Measurements from ENCODE around the gene LRCOL1.

The LRCOL1 gene

DNA sequence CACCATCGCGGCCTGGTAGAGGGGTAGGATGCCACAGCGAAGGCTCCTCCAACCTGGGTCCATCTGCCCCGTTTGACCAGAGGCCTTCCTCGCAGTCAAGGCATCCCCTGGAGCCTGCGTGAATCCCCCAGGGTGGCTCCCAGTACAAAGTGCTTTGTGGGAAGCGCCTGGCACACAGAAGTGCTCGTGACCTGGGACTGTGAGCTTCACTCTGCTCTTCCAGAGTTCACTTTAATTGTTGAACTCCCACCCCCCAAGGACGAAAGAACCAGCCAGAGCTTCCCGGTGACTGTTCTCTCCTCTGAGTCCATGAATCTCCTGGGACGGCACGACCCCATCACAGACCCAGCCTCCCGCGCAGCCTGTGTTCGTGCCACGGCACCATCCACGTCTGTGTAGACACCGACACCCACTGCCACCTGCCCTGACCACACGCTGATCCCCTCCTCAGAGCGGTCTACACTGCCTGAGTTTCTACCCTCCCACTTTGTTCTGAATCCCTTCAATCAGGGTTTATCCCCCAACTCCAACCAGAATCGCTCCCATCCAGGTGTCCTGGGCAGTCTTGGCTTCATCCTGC is 24.1 kb upstream of the LRCOL1 start:
- Histone ChIP-seq H3K36me3 (ENCODE audit: low read length) (peaks cover 10% of the 10 kb centered on the region; the same call in 1 of the 2 replicates), H3K4me2 (ENCODE audit: low read depth, low read length, poor library complexity, severe bottlenecking) (no peak overlapping the region), H3K79me2 (ENCODE audit: insufficient read depth, low read length) (no peaks in the 10 kb centered on the region), H4K20me1 (ENCODE audit: low read depth, low read length) (no peaks in the 10 kb centered on the region), H3K27ac (ENCODE audit: low read depth, low read length) (no peak overlapping the region), H3K27me3 (ENCODE audit: low read length) (no peaks in the 10 kb centered on the region), H3K9me2 (replicated peaks; ENCODE audit: insufficient read depth, low read length) (no peaks in the 10 kb centered on the region), H3K9me3 (ENCODE audit: insufficient read depth, low read length) (no peaks in the 10 kb centered on the region), H3K4me3 (ENCODE audit: insufficient read depth, low read length, poor library complexity, severe bottlenecking) (no peak overlapping the region), H2AFZ (ENCODE audit: low read depth, low read length, severe bottlenecking) (no peak overlapping the region), H3K9ac (ENCODE audit: low read length) (no peak overlapping the region), H3F3A (ENCODE audit: insufficient read depth) (no peaks in the 10 kb centered on the region)
- TF ChIP-seq, protein P1, sequence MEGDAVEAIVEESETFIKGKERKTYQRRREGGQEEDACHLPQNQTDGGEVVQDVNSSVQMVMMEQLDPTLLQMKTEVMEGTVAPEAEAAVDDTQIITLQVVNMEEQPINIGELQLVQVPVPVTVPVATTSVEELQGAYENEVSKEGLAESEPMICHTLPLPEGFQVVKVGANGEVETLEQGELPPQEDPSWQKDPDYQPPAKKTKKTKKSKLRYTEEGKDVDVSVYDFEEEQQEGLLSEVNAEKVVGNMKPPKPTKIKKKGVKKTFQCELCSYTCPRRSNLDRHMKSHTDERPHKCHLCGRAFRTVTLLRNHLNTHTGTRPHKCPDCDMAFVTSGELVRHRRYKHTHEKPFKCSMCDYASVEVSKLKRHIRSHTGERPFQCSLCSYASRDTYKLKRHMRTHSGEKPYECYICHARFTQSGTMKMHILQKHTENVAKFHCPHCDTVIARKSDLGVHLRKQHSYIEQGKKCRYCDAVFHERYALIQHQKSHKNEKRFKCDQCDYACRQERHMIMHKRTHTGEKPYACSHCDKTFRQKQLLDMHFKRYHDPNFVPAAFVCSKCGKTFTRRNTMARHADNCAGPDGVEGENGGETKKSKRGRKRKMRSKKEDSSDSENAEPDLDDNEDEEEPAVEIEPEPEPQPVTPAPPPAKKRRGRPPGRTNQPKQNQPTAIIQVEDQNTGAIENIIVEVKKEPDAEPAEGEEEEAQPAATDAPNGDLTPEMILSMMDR (IDR thresholded peaks at IDR 0.05; ENCODE audit: insufficient read depth, low read length, poor library complexity, severe bottlenecking) = no peak
- TF ChIP-seq EZH2phosphoT487 (conservative IDR thresholded peaks at IDR 0.05; ENCODE audit: low read length) = no peak

DNA sequence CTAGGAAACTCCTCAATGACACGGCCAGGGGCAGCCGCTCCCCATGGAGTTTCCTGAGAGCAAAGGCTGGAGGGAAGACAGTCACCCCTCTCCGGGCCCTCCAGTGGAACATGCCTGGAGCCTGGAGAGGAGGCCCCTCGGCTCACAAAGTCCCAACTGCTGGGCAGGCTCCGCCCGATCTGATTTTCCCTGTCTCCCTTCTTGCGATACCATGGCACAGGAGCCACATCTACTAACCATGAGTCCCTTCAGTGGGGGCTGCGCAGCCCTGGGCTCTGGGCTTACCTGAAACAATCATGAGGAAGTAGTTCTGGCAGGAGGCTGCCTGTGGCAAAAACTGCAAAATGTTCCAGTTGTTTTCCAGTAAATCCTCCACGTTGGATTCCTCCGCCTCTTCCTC is 23.5 kb upstream of the LRCOL1 start:
- Histone ChIP-seq H4K20me1 (ENCODE audit: low read depth, low read length) (no peaks in the 10 kb centered on the region), H3K9ac (ENCODE audit: low read length) (no peak overlapping the region), H3K27ac (ENCODE audit: low read depth, low read length) (no peak overlapping the region), H3K4me3 (ENCODE audit: insufficient read depth, low read length, poor library complexity, severe bottlenecking) (no peak overlapping the region), H3K9me3 (ENCODE audit: insufficient read depth, low read length) (no peaks in the 10 kb centered on the region), H3F3A (ENCODE audit: insufficient read depth) (no peaks in the 10 kb centered on the region), H3K36me3 (ENCODE audit: low read length) (peaks cover 10% of the 10 kb centered on the region; the same call in 1 of the 2 replicates), H3K27me3 (ENCODE audit: low read length) (no peaks in the 10 kb centered on the region), H3K9me2 (replicated peaks; ENCODE audit: insufficient read depth, low read length) (no peaks in the 10 kb centered on the region), H2AFZ (ENCODE audit: low read depth, low read length, severe bottlenecking) (no peak overlapping the region), H3K79me2 (ENCODE audit: insufficient read depth, low read length) (no peaks in the 10 kb centered on the region), H3K4me2 (ENCODE audit: low read depth, low read length, poor library complexity, severe bottlenecking) (no peak overlapping the region)
- TF ChIP-seq, protein P1 (IDR thresholded peaks at IDR 0.05; ENCODE audit: insufficient read depth, low read length, poor library complexity, severe bottlenecking) = no peak
- no peak for TF ChIP-seq EZH2phosphoT487 (conservative IDR thresholded peaks at IDR 0.05; ENCODE audit: low read length)

DNA sequence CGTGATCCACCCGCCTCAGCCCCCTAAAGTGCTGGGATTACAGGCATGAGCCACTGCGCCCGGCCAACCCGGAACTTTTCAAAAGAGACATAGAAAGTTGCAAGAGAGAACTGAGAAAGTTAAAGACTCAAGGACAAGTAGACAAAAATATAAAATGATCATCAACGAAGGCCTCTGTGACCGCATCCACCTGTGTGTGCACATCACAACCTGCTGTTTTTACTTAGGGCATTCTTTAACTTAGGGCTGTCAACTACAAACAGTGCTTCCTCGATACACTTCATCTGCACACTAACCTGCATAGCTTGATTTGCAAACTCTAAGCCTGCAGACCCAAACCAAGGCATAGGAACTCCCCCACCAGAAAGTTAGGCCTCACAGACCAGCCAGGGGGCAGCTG is 23.0 kb upstream of the LRCOL1 start:
- Histone ChIP-seq H3K27me3 (ENCODE audit: low read length) (no peaks in the 10 kb centered on the region), H3K9me2 (replicated peaks; ENCODE audit: insufficient read depth, low read length) (no peaks in the 10 kb centered on the region), H3F3A (ENCODE audit: insufficient read depth) (no peaks in the 10 kb centered on the region), H4K20me1 (ENCODE audit: low read depth, low read length) (no peaks in the 10 kb centered on the region), H3K27ac (ENCODE audit: low read depth, low read length) (no peak overlapping the region), H3K36me3 (ENCODE audit: low read length) (peaks cover 10% of the 10 kb centered on the region; the same call in 1 of the 2 replicates), H2AFZ (ENCODE audit: low read depth, low read length, severe bottlenecking) (no peak overlapping the region), H3K9ac (ENCODE audit: low read length) (no peak overlapping the region), H3K4me3 (ENCODE audit: insufficient read depth, low read length, poor library complexity, severe bottlenecking) (no peak overlapping the region), H3K4me2 (ENCODE audit: low read depth, low read length, poor library complexity, severe bottlenecking) (no peak overlapping the region), H3K79me2 (ENCODE audit: insufficient read depth, low read length) (no peaks in the 10 kb centered on the region), H3K9me3 (ENCODE audit: insufficient read depth, low read length) (no peaks in the 10 kb centered on the region)
- no peak for TF ChIP-seq EZH2phosphoT487 (conservative IDR thresholded peaks at IDR 0.05; ENCODE audit: low read length)
- TF ChIP-seq, protein P1 (IDR thresholded peaks at IDR 0.05; ENCODE audit: insufficient read depth, low read length, poor library complexity, severe bottlenecking) = no peak
